ENCODE data around the gene CPM. TPM values are rescaled to one million over a fixed set of nuclear protein-coding genes. Genes with fewer than 3 reads are reported as not detected.

CPM gene
- total and polyA plus RNA-seq, 10 of the 15 experiments (the other 5 are each of a cell fraction or from before 2014, with no cell fraction given) = 0.06 to 1.7 (median 0.41) TPM

GRCh38 chr12:68932128-68932960, 627 bp downstream of the CPM start:
- Histone ChIP-seq H3K36me3 (ENCODE audit: control insufficient read depth in 2 of 2, insufficient read depth in 2 of 2, low read length in 1 of 2) (no peaks in the 10 kb centered on the region), H3K4me3 (peak overlapping the region; percentile 63; the same call in 1 of the 2 replicates), H2AFZ (ENCODE audit: control insufficient read depth, low read depth, low read length) (peak overlapping the region; percentile 75), H4K20me1 (ENCODE audit: control insufficient read depth, insufficient read depth) (no peaks in the 10 kb centered on the region), H3K79me2 (ENCODE audit: control insufficient read depth, insufficient read depth, low read length) (no peaks in the 10 kb centered on the region), H3K27ac (ENCODE audit: control insufficient read depth, insufficient read depth) (no peak overlapping the region), H3K4me1 (ENCODE audit: control insufficient read depth, insufficient read depth, low read length) (peaks cover 13% of the 10 kb centered on the region), H3K4me2 (ENCODE audit: control insufficient read depth, insufficient read depth) (peak overlapping the region; percentile 75), H3K27me3 (replicated peaks in 1 of 2; ENCODE audit: control insufficient read depth in 2 of 2, insufficient read depth in 2 of 2, low read length in 1 of 2) (peaks cover 1 to 5% of the 10 kb centered on the region in 2 experiments; a peak in 3 of 4 replicates), H3K9me3 (replicated peaks; ENCODE audit: control insufficient read depth, insufficient read depth, low read length) (peaks cover 1% of the 10 kb centered on the region; the same call in 1 of the 3 replicates), H3K9ac (ENCODE audit: control insufficient read depth, insufficient read depth, low read length) (no peak overlapping the region)
- in situ Hi-C loops (cut with MboI) = no loop called here
- ChIA-PET SMC1A (ENCODE audit: uncharacterized antibody, unreplicated experiment) (interaction anchor here (1.1 to 2.4 kb wide), 2 partner anchors 11 to 15 kb away, joined by 4 to 6 read pairs; no protein-coding TSS in a partner anchor), RAD21 (ENCODE audit: unreplicated experiment) (interaction anchor here (0.9 to 1.1 kb wide), 2 partner anchors 35 to 55 kb away, joined by 3 read pairs; no protein-coding TSS in a partner anchor), POLR2A (interaction anchor here (0.6 kb wide), 1 partner anchor 783 kb away, joined by 4 read pairs; no protein-coding TSS in a partner anchor), CTCF (interaction anchor here (0.6 kb wide), 1 partner anchor 191 kb away, joined by 3 read pairs; no protein-coding TSS in a partner anchor)
- TSS peak; percentile 71 for BruUV-seq (replicated peaks)
- intact Hi-C loops (cut with micrococcal nuclease; ENCODE audit: unreplicated experiment) = no loop called here
- peak; percentile 76 for FAIRE-seq
- WGBS (ENCODE audit: insufficient coverage, insufficient replicate concordance, low lambda C conversion rate, missing lambda C conversion rate) = 3% methylated on average over 18 of the region's 18 CpGs
- ATAC-seq = peak; percentile 74
- peak; percentile 16 for DNase-seq (ENCODE audit: low read depth, low spot score)
- TF ChIP-seq BCL3 (IDR thresholded peaks at IDR 0.05; ENCODE audit: borderline replicate concordance, insufficient read depth, low read depth, low read length, poor library complexity, severe bottlenecking) (no peak), POU2F2 (IDR thresholded peaks at IDR 0.05; ENCODE audit: borderline replicate concordance, low read depth, low read length) (no peak), RAD51 (IDR thresholded peaks at IDR 0.05) (no peak), ZNF24 (IDR thresholded peaks at IDR 0.05) (peak; percentile 96), CBX5 (IDR thresholded peaks at IDR 0.05; ENCODE audit: low read depth) (no peak), CREB1 (IDR thresholded peaks at IDR 0.05; ENCODE audit: low read depth) (no peak), MTA2 (IDR thresholded peaks at IDR 0.05; ENCODE audit: low read depth) (peak; percentile 45; the same call in 1 of the 2 replicates), EGR1 (IDR thresholded peaks at IDR 0.05; ENCODE audit: borderline replicate concordance in 1 of 2, low read depth in 2 of 2, low read length in 2 of 2) (no peak), SMC3 (IDR thresholded peaks at IDR 0.05; ENCODE audit: borderline replicate concordance, low read length) (no peak), NFYB (IDR thresholded peaks at IDR 0.05; ENCODE audit: insufficient read depth, low read depth, low read length) (no peak), ZBED1 (IDR thresholded peaks at IDR 0.05; ENCODE audit: borderline replicate concordance) (no peak), SP1 (IDR thresholded peaks at IDR 0.05; ENCODE audit: low read depth, low read length) (no peak), GABPA (IDR thresholded peaks at IDR 0.05; ENCODE audit: low read depth) (0 out of 2 replicates have a peak, but pooled peaks have one; percentile 11), NBN (IDR thresholded peaks at IDR 0.05) (peak; percentile 21; the same call in 1 of the 2 replicates), SPI1 (IDR thresholded peaks at IDR 0.05; ENCODE audit: borderline replicate concordance, insufficient read depth, low read depth, low read length) (peak; percentile 77; the same call in 1 of the 2 replicates), SRF (IDR thresholded peaks at IDR 0.05; ENCODE audit: low read depth in 2 of 2, low read length in 2 of 2) (no peak), HSF1 (IDR thresholded peaks at IDR 0.05; ENCODE audit: low read depth, low read length) (no peak), PAX5 (IDR thresholded peaks at IDR 0.05; ENCODE audit: borderline replicate concordance, low read depth, low read length) (no peak), USF1 (IDR thresholded peaks at IDR 0.05; ENCODE audit: borderline replicate concordance, extremely low read length, insufficient read depth, low read depth, low read length) (no peak), SIN3A (IDR thresholded peaks at IDR 0.05; ENCODE audit: low read depth, low read length) (no peak)

Measured in GM12878 (cell line).